ENCODE data around the gene ACOXL. TPM values are rescaled to one million over a fixed set of nuclear protein-coding genes. Genes with fewer than 3 reads are reported as not detected.

ACOXL gene
- total and polyA plus RNA-seq, 9 of the 15 experiments (the other 6 are each of a cell fraction or from before 2014, with no cell fraction given) = 0.31 to 0.56 TPM; not detected in 7

DNA sequence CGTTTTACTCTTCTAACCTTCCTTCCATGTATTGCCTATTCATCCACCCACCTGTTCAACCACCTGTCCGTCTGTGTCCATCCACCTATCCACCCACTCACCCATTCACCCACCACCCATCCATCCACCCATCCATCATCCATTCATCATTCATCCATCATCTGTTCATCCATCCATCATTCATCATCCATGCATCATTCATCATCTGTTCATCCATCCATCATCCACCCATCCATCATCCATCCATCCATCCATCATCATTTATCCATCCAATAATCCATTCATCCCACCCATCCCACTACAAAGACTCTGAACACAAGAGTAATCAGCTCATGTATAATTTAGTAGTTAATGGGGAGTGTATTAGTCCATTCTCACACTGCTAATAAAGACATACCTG lies 78.0 kb downstream of the ACOXL start:
- H3K4me1 ChIP-seq (replicated peaks in 1 of 2; ENCODE audit: control insufficient read depth in 2 of 2, insufficient read depth in 2 of 2, low read length in 2 of 2) = no peaks in the 10 kb centered on the region; a peak in 1 of 5 replicates
- no peak overlapping the region for H3K4me2 ChIP-seq (ENCODE audit: insufficient read depth, low read length)
- no peaks in the 10 kb centered on the region for H3K79me2 ChIP-seq (ENCODE audit: control insufficient read depth, insufficient read depth, low read length)
- DNase-seq (ENCODE audit: extremely low read depth in 1 of 4, low spot score in 3 of 4) (no peak), FAIRE-seq (no peak), ATAC-seq (no peak)
- POLR2A ChIA-PET = no interaction called here
- H4K20me1 ChIP-seq (replicated peaks; ENCODE audit: control insufficient read depth, insufficient read depth, low read length) = no peaks in the 10 kb centered on the region
- H3K27ac ChIP-seq (ENCODE audit: extremely low read depth, low read depth, low read length) = no peak overlapping the region
- 0% methylated on average over 2 of the region's 2 CpGs for WGBS (ENCODE audit: insufficient coverage, low coverage, missing lambda C conversion rate)
- no peaks in the 10 kb centered on the region for H3K9me1 ChIP-seq (ENCODE audit: control insufficient read depth, insufficient read depth, low read length)
- CTCF ChIA-PET (ENCODE audit: low intra/inter-chr PET ratio) = no interaction called here
- in situ Hi-C loops (cut with MboI) = loop anchor here (25.0 kb wide), 1 partner anchor 902 kb away; no protein-coding TSS in a partner anchor
- no peaks in the 10 kb centered on the region for H3K36me3 ChIP-seq (ENCODE audit: control insufficient read depth, insufficient read depth, low read length)
- H3K27me3 ChIP-seq (ENCODE audit: control insufficient read depth in 2 of 2, insufficient read depth in 2 of 2, low read length in 2 of 2) = peaks cover 7 to 45% of the 10 kb centered on the region in 2 experiments
- H3K4me3 ChIP-seq = no peak overlapping the region
- no TSS peak for BruUV-seq (replicated peaks)
- intact Hi-C loops (cut with micrococcal nuclease) = loop anchor here (10.0 kb wide), 2 partner anchors 304 to 884 kb away; no protein-coding TSS in a partner anchor
- no peaks in the 10 kb centered on the region for H3K9me3 ChIP-seq (replicated peaks; ENCODE audit: control insufficient read depth, insufficient read depth, low read depth, low read length)
- H2AFZ ChIP-seq (ENCODE audit: low read depth, low read length) = no peak overlapping the region
- H3K9ac ChIP-seq (ENCODE audit: insufficient read depth in 1 of 2, low read depth in 2 of 2, low read length in 2 of 2) = no peak overlapping the region
- TF ChIP-seq ZNF140 (CRISPR knock-in tag; IDR thresholded peaks at IDR 0.05) (no peak), CBFA2T3 (IDR thresholded peaks at IDR 0.05) (no peak), RCOR1 (IDR thresholded peaks at IDR 0.05; ENCODE audit: borderline replicate concordance in 1 of 2, low read depth in 2 of 2, low read length in 2 of 2) (no peak), NFXL1 (CRISPR knock-in tag; IDR thresholded peaks at IDR 0.05) (no peak), RFX1 (IDR thresholded peaks at IDR 0.05) (no peak), MEIS2 (IDR thresholded peaks at IDR 0.05; ENCODE audit: partially characterized antibody) (peak; percentile 48), FIP1L1 (IDR thresholded peaks at IDR 0.05; ENCODE audit: low read depth, low read length, poor library complexity, severe bottlenecking) (no peak), ARID3B (CRISPR knock-in tag; IDR thresholded peaks at IDR 0.05; ENCODE audit: borderline replicate concordance) (no peak), MXD1 (CRISPR knock-in tag; IDR thresholded peaks at IDR 0.05; ENCODE audit: borderline replicate concordance, poor library complexity, severe bottlenecking) (no peak), UBTF (IDR thresholded peaks at IDR 0.05; ENCODE audit: borderline replicate concordance in 1 of 2, low read depth in 2 of 2, low read length in 2 of 2) (no peak), PCBP1 (IDR thresholded peaks at IDR 0.05; ENCODE audit: low read depth, low read length, poor library complexity, severe bottlenecking) (no peak), CXXC5 (CRISPR knock-in tag; IDR thresholded peaks at IDR 0.05) (no peak)
- TF ChIP-seq, protein P1, sequence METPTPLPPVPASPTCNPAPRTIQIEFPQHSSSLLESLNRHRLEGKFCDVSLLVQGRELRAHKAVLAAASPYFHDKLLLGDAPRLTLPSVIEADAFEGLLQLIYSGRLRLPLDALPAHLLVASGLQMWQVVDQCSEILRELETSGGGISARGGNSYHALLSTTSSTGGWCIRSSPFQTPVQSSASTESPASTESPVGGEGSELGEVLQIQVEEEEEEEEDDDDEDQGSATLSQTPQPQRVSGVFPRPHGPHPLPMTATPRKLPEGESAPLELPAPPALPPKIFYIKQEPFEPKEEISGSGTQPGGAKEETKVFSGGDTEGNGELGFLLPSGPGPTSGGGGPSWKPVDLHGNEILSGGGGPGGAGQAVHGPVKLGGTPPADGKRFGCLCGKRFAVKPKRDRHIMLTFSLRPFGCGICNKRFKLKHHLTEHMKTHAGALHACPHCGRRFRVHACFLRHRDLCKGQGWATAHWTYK (CRISPR knock-in tag; IDR thresholded peaks at IDR 0.05) = no peak
- TF ChIP-seq, protein P2, sequence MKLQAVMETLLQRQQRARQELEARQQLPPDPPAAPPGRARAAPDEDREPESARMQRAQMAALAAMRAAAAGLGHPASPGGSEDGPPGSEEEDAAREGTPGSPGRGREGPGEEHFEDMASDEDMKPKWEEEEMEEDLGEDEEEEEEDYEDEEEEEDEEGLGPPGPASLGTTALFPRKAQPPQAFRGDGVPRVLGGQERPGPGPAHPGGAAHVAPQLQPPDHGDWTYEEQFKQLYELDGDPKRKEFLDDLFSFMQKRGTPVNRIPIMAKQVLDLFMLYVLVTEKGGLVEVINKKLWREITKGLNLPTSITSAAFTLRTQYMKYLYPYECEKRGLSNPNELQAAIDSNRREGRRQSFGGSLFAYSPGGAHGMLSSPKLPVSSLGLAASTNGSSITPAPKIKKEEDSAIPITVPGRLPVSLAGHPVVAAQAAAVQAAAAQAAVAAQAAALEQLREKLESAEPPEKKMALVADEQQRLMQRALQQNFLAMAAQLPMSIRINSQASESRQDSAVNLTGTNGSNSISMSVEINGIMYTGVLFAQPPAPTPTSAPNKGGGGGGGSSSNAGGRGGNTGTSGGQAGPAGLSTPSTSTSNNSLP (IDR thresholded peaks at IDR 0.05; ENCODE audit: borderline replicate concordance, low read depth, low read length) = no peak

Data from K562 (cell line).